PFSK-1 (cell line): ENCODE measurements around the gene XIST.

Experiments used
- POLR2AphosphoS5 ChIP-seq: IDR thresholded peaks from 2 replicates; pipeline ENCODE4 v1.6.1; 2012; ENCODE audit warnings: low read depth, mild to moderate bottlenecking, control low read depth, low read length, moderate library complexity
- TAF1 ChIP-seq: IDR thresholded peaks from 2 replicates; pipeline ENCODE4 v1.6.1; 2012; ENCODE audit warnings: low read length, control low read depth, borderline replicate concordance; ENCODE audit not compliant: insufficient read depth
- TF ChIP-seq, protein P1 (sequence below), 2 experiments: IDR thresholded peaks; 2 replicates each; pipeline versions ENCODE4 v1.6.1 to v1.8.0; 2011 to 2012; ENCODE audit warnings: low read depth in 2 of 2, low read length in 2 of 2, control low read depth in 1 of 2, inconsistent platforms in 1 of 2, mild to moderate bottlenecking in 1 of 2, moderate library complexity in 1 of 2; ENCODE audit not compliant: insufficient read depth in 1 of 2

DNA sequence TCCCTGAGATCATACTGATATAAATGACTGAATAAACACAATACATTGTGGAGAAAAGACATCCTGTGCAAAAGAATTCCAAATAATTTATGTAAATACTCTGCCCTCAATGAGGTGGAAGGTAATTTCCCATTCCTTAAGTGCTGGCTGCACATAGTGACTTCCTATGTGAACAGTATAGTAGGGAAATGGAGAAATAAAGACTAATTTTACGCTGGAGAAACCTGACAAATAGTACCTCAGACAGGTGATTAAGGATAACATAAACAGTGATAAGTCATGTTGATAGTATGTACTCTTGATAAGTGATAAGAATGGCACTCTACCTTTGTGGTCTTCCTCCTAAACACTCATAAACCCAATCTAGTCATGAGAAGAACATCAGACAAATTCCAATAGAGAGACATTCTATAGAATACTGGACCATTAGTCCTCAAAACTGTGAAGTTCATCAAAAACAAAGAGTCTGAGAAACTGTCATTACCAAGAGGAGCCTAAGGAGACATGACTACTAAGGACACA is 15.5 kb downstream of the XIST start:
- TF ChIP-seq POLR2AphosphoS5, result no peak
- TF ChIP-seq, protein P1, sequence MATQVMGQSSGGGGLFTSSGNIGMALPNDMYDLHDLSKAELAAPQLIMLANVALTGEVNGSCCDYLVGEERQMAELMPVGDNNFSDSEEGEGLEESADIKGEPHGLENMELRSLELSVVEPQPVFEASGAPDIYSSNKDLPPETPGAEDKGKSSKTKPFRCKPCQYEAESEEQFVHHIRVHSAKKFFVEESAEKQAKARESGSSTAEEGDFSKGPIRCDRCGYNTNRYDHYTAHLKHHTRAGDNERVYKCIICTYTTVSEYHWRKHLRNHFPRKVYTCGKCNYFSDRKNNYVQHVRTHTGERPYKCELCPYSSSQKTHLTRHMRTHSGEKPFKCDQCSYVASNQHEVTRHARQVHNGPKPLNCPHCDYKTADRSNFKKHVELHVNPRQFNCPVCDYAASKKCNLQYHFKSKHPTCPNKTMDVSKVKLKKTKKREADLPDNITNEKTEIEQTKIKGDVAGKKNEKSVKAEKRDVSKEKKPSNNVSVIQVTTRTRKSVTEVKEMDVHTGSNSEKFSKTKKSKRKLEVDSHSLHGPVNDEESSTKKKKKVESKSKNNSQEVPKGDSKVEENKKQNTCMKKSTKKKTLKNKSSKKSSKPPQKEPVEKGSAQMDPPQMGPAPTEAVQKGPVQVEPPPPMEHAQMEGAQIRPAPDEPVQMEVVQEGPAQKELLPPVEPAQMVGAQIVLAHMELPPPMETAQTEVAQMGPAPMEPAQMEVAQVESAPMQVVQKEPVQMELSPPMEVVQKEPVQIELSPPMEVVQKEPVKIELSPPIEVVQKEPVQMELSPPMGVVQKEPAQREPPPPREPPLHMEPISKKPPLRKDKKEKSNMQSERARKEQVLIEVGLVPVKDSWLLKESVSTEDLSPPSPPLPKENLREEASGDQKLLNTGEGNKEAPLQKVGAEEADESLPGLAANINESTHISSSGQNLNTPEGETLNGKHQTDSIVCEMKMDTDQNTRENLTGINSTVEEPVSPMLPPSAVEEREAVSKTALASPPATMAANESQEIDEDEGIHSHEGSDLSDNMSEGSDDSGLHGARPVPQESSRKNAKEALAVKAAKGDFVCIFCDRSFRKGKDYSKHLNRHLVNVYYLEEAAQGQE (IDR thresholded peaks at IDR 0.05; ENCODE audit: insufficient read depth in 1 of 2, low read depth in 2 of 2, low read length in 2 of 2), result no peak
- TF ChIP-seq TAF1, result no peak
